Gastroesophageal sphincter (tissue), 4 donors: ENCODE results near the gene TMEM225B. TPM values are rescaled to one million over a fixed set of nuclear protein-coding genes. Genes with fewer than 3 reads are reported as not detected.
"Not testable (repeated sequence)": the region's sequence is repeated elsewhere in the genome, so short reads cannot be mapped to it uniquely, and the experiment has no call there.

Source experiments
- ATAC-seq: fragments of 150-250 bp; one replicate; pipeline ENCODE4 v1.9.1; 2016; ENCODE audit warnings: mild to moderate bottlenecking, moderate library complexity
- H3K27ac ChIP-seq, 4 donors: fragments of 200-600 bp; sonication (generic) in 3 of 4; 1 replicate in 3 of 4; 2 replicates in 1 of 4; pipeline ENCODE4 v1.5.1; 2016 to 2019
- H3K27me3 ChIP-seq: fragments of 200-600 bp; sonication (generic); one replicate; pipeline ENCODE4 v1.5.1; 2019
- H3K36me3 ChIP-seq, 2 donors: fragments of 200-600 bp; sonication (generic); one replicate each; pipeline ENCODE4 v1.5.1; 2019; ENCODE audit warnings: control low read depth in 1 of 2
- H3K4me1 ChIP-seq, 3 donors: fragments of 200-600 bp; sonication (generic); 1 replicate in 2 of 3; 2 replicates in 1 of 3; pipeline ENCODE4 v1.5.1; 2016 to 2019; ENCODE audit warnings: control low read depth in 2 of 3
- H3K4me3 ChIP-seq, 2 donors: fragments of 200-600 bp; sonication (generic); one replicate each; pipeline ENCODE4 v1.5.1; 2019; ENCODE audit warnings: mild to moderate bottlenecking in 1 of 2, moderate library complexity in 1 of 2
- H3K9me3 ChIP-seq, 3 donors: fragments of 200-600 bp; sonication (generic); one replicate each; pipeline ENCODE4 v1.5.1; 2017 to 2019; ENCODE audit warnings: control low read depth in 2 of 3
- CTCF ChIP-seq, 4 experiments: fragments of 200-600 bp in 2 of 4; fragments of 450-650 bp in 2 of 4; sonication (generic) in 1 of 4; IDR thresholded peaks; one replicate each; pipeline ENCODE4 v1.5.1; 2017 to 2019; ENCODE audit warnings: antibody characterized with exemption in 4 of 4, mild to moderate bottlenecking in 2 of 4, moderate library complexity in 2 of 4
- EP300 ChIP-seq: sonication (generic); formaldehyde crosslinking; IDR thresholded peaks from one replicate; pipeline ENCODE4 v1.6.1; 2017; ENCODE audit warnings: antibody characterized with exemption, mild to moderate bottlenecking
- POLR2A ChIP-seq, 2 donors: fragments of 450-650 bp; IDR thresholded peaks; one replicate each; pipeline ENCODE4 v1.6.1; 2017; ENCODE audit warnings: antibody characterized with exemption in 2 of 2, mild to moderate bottlenecking in 2 of 2, moderate library complexity in 1 of 2
- POLR2AphosphoS5 ChIP-seq: sonication (generic); formaldehyde crosslinking; IDR thresholded peaks from one replicate; pipeline ENCODE4 v1.6.1; 2017; ENCODE audit warnings: antibody characterized with exemption
- WGBS, 2 donors: methylation state at CpG; one replicate each; pipeline ENCODE4 v1.1.5; 2018; ENCODE audit warnings: low coverage in 1 of 2; 5-methylcytosine and 5-hydroxymethylcytosine counted together
- total RNA-seq, 4 donors: library from RNA; depleted of rRNA; stranded (reverse); fragments of >200 nt; gene quantifications; one replicate each; pipeline ENCODE4 v1.1.0, GENCODE V29; 2016

The TMEM225B gene
- total RNA-seq, 4 donors from 2014 or later, result 1.6 to 2.2 TPM; not detected in 2

- H3K4me1 ChIP-seq, result peaks cover 0 to 16% (median 6%) of the 10 kb centered on the region in 3 donors
- H3K27me3 ChIP-seq, result no peaks in the 10 kb centered on the region
- peak; percentile 74 for ATAC-seq
- H3K27ac ChIP-seq, result peak overlapping the region in 3 of 4 donors; percentile 70 to 79 (median 71)
- no peaks in the 10 kb centered on the region for H3K36me3 ChIP-seq
- H3K4me3 ChIP-seq, result peak overlapping the region; percentile 72 to 74
- 0% methylated on average over 3 to 7 of the region's 54 CpGs for WGBS, 2 donors
- TF ChIP-seq EP300, result no peak
- peak in 2 of 4 experiments; percentile 39 to 46 for TF ChIP-seq CTCF (IDR thresholded peaks at IDR 0.05)
- H3K9me3 ChIP-seq, result no peaks in the 10 kb centered on the region
Observed at GRCh38 chr7:99579956-99580777, 17.9 kb upstream of the TMEM225B start.

- Histone ChIP-seq H3K4me1 (peaks cover 0 to 16% (median 6%) of the 10 kb centered on the region in 3 donors), H3K27ac (peak overlapping the region in 3 of 4 donors; percentile 70 to 79 (median 71)), H3K4me3 (peak overlapping the region; percentile 72 to 74)
- not testable (repeated sequence) for ATAC-seq, H3K36me3 ChIP-seq, H3K27me3 ChIP-seq, H3K9me3 ChIP-seq
- WGBS, 2 donors, result 0 to 41% methylated on average over 1 to 3 of the region's 4 CpGs
Observed at GRCh38 chr7:99580778-99581332, 17.2 kb upstream of the TMEM225B start.

- Histone ChIP-seq H3K4me1 (no peaks in the 10 kb centered on the region), H3K4me3 (no peak overlapping the region), H3K9me3 (no peaks in the 10 kb centered on the region), H3K36me3 (no peaks in the 10 kb centered on the region), H3K27me3 (peaks cover 4% of the 10 kb centered on the region), H3K27ac (no peak overlapping the region)
- ATAC-seq, result no peak
- TF ChIP-seq POLR2A (IDR thresholded peaks at IDR 0.05) (no peak), EP300 (no peak)
- 79 to 83% methylated on average over 3 of the region's 3 CpGs for WGBS, 2 donors
Observed at GRCh38 chr7:99588868-99589267, 9.2 kb upstream of the TMEM225B start.

- no peaks in the 10 kb centered on the region for H3K36me3 ChIP-seq
- H3K4me3 ChIP-seq, result no peak overlapping the region
- no peaks in the 10 kb centered on the region for H3K4me1 ChIP-seq
- no peak for ATAC-seq
- 67 to 72% methylated on average over 6 to 7 of the region's 7 CpGs for WGBS, 2 donors
- TF ChIP-seq POLR2A (IDR thresholded peaks at IDR 0.05) (no peak), CTCF (IDR thresholded peaks at IDR 0.05) (no peak), EP300 (no peak), POLR2AphosphoS5 (no peak)
- H3K9me3 ChIP-seq, result no peaks in the 10 kb centered on the region
- H3K27ac ChIP-seq, result no peak overlapping the region
- H3K27me3 ChIP-seq, result no peaks in the 10 kb centered on the region
Observed at GRCh38 chr7:99594948-99595745, 2.9 kb upstream of the TMEM225B start.

- Histone ChIP-seq H3K4me3 (no peak overlapping the region), H3K9me3 (no peaks in the 10 kb centered on the region), H3K27ac (no peak overlapping the region), H3K27me3 (no peaks in the 10 kb centered on the region), H3K4me1 (no peaks in the 10 kb centered on the region), H3K36me3 (no peaks in the 10 kb centered on the region)
- no peak for ATAC-seq
- TF ChIP-seq EP300, result no peak
- no peak for TF ChIP-seq CTCF (IDR thresholded peaks at IDR 0.05)
- TF ChIP-seq POLR2A (IDR thresholded peaks at IDR 0.05), result no peak
- TF ChIP-seq POLR2AphosphoS5, result no peak
- 68 to 81% methylated on average over 1 of the region's 1 CpG for WGBS, 2 donors
Observed at GRCh38 chr7:99596408-99596955, 1.6 kb upstream of the TMEM225B start.
